SJCRH30 (cell line): ENCODE data around the gene SYNPO. TPM values are rescaled to one million over a fixed set of nuclear protein-coding genes. Genes with fewer than 3 reads are reported as not detected.
A peak's percentile ranks its signal among the peaks of the same experiment; 100 is the strongest.

Experiments
- DNase-seq, 2 experiments: peaks; one replicate each; pipeline ENCODE4 v3.0.0-alpha.2; 2015 to 2020
- H3K27ac ChIP-seq: fragments of 250-450 bp; sonication (Bioruptor Pico); 2 replicates; pipeline ENCODE4 v1.5.1; 2020; ENCODE audit warnings: mild to moderate bottlenecking, moderate library complexity
- H3K27me3 ChIP-seq: fragments of 250-450 bp; sonication (Bioruptor Pico); 2 replicates; pipeline ENCODE4 v1.5.1; 2020; ENCODE audit warnings: mild to moderate bottlenecking, moderate library complexity
- H3K36me3 ChIP-seq: fragments of 250-450 bp; sonication (Bioruptor Pico); 2 replicates; pipeline ENCODE4 v1.5.1; 2020; ENCODE audit warnings: mild to moderate bottlenecking, moderate library complexity
- H3K4me1 ChIP-seq: fragments of 250-450 bp; sonication (Bioruptor Pico); 2 replicates; pipeline ENCODE4 v1.5.1; 2020; ENCODE audit warnings: mild to moderate bottlenecking, moderate library complexity
- H3K4me3 ChIP-seq: fragments of 250-450 bp; sonication (Bioruptor Pico); 2 replicates; pipeline ENCODE4 v1.5.1; 2020; ENCODE audit warnings: mild to moderate bottlenecking, moderate library complexity
- H3K9me3 ChIP-seq: fragments of 250-450 bp; sonication (Bioruptor Pico); replicated peaks from 2 replicates; pipeline ENCODE4 v1.5.1; 2020; ENCODE audit warnings: mild to moderate bottlenecking, moderate library complexity
- total RNA-seq: library from RNA; depleted of rRNA; stranded (reverse); fragments of >200 nt; shearing (Covaris generic); gene quantifications from 2 replicates; pipeline ENCODE4 v1.2.3, GENCODE V29; 2014

SYNPO gene
- total RNA-seq, 1 experiment from 2014 or later = 2.3 TPM

- Histone ChIP-seq H3K27me3 (no peaks in the 10 kb centered on the region), H3K4me3 (peak overlapping the region; percentile 35; the same call in 1 of the 2 replicates), H3K36me3 (no peaks in the 10 kb centered on the region), H3K27ac (no peak overlapping the region), H3K4me1 (peaks cover 31% of the 10 kb centered on the region), H3K9me3 (no peaks in the 10 kb centered on the region)
- DNase-seq = no peak
Measured at GRCh38 chr5:150601491-150602345, 38.7 kb upstream of the SYNPO start.

GRCh38 chr5:150603052-150603451 lies 37.4 kb upstream of the SYNPO start:
- Histone ChIP-seq H3K4me3 (no peak overlapping the region), H3K27me3 (no peaks in the 10 kb centered on the region), H3K4me1 (peaks cover 26% of the 10 kb centered on the region), H3K9me3 (no peaks in the 10 kb centered on the region), H3K27ac (no peak overlapping the region), H3K36me3 (no peaks in the 10 kb centered on the region)
- DNase-seq = no peak

- H3K27ac ChIP-seq = no peak overlapping the region
- H3K4me1 ChIP-seq = peaks cover 22% of the 10 kb centered on the region
Measured at GRCh38 chr5:150603491-150603890, 37.0 kb upstream of the SYNPO start.

GRCh38 chr5:150604010-150604409 lies 36.5 kb upstream of the SYNPO start:
- no peak for DNase-seq
- H3K4me1 ChIP-seq = peaks cover 17% of the 10 kb centered on the region
- no peak overlapping the region for H3K4me3 ChIP-seq
- no peaks in the 10 kb centered on the region for H3K27me3 ChIP-seq
- no peaks in the 10 kb centered on the region for H3K9me3 ChIP-seq
- no peak overlapping the region for H3K27ac ChIP-seq
- no peaks in the 10 kb centered on the region for H3K36me3 ChIP-seq

More at GRCh38 chr5:150603491-150603890, 37.0 kb upstream of the SYNPO start:
- Histone ChIP-seq H3K9me3 (no peaks in the 10 kb centered on the region), H3K4me3 (no peak overlapping the region), H3K36me3 (no peaks in the 10 kb centered on the region), H3K27me3 (no peaks in the 10 kb centered on the region)
- DNase-seq = no peak

GRCh38 chr5:150604894-150605440 lies 35.5 kb upstream of the SYNPO start:
- no peak for DNase-seq
- H3K36me3 ChIP-seq = no peaks in the 10 kb centered on the region
- no peaks in the 10 kb centered on the region for H3K27me3 ChIP-seq
- no peak overlapping the region for H3K27ac ChIP-seq
- peaks cover 8% of the 10 kb centered on the region for H3K4me1 ChIP-seq
- H3K9me3 ChIP-seq = no peaks in the 10 kb centered on the region
- H3K4me3 ChIP-seq = no peak overlapping the region

GRCh38 chr5:150605546-150605945 lies 34.9 kb upstream of the SYNPO start:
- Histone ChIP-seq H3K36me3 (no peaks in the 10 kb centered on the region), H3K27ac (no peak overlapping the region), H3K4me1 (peaks cover 8% of the 10 kb centered on the region), H3K4me3 (no peak overlapping the region), H3K27me3 (no peaks in the 10 kb centered on the region), H3K9me3 (no peaks in the 10 kb centered on the region)
- no peak for DNase-seq

GRCh38 chr5:150606476-150606875 lies 34.0 kb upstream of the SYNPO start:
- no peak overlapping the region for H3K27ac ChIP-seq
- no peaks in the 10 kb centered on the region for H3K36me3 ChIP-seq
- H3K4me1 ChIP-seq = peaks cover 7% of the 10 kb centered on the region; the same call in 1 of the 2 replicates

GRCh38 chr5:150607105-150607504 lies 33.4 kb upstream of the SYNPO start:
- H3K27me3 ChIP-seq = no peaks in the 10 kb centered on the region
- H3K27ac ChIP-seq = no peak overlapping the region
- H3K9me3 ChIP-seq = no peaks in the 10 kb centered on the region
- no peaks in the 10 kb centered on the region for H3K36me3 ChIP-seq
- H3K4me3 ChIP-seq = no peak overlapping the region
- H3K4me1 ChIP-seq = peaks cover 7% of the 10 kb centered on the region; the same call in 1 of the 2 replicates
- no peak for DNase-seq

More at GRCh38 chr5:150606476-150606875, 34.0 kb upstream of the SYNPO start:
- no peak for DNase-seq
- Histone ChIP-seq H3K9me3 (no peaks in the 10 kb centered on the region), H3K4me3 (no peak overlapping the region), H3K27me3 (no peaks in the 10 kb centered on the region)

- Histone ChIP-seq H3K27me3 (no peaks in the 10 kb centered on the region), H3K9me3 (no peaks in the 10 kb centered on the region), H3K27ac (no peak overlapping the region), H3K4me3 (no peak overlapping the region), H3K36me3 (no peaks in the 10 kb centered on the region), H3K4me1 (peaks cover 7% of the 10 kb centered on the region; the same call in 1 of the 2 replicates)
- no peak for DNase-seq
Measured at GRCh38 chr5:150607991-150608390, 32.5 kb upstream of the SYNPO start.

GRCh38 chr5:150608991-150609390 lies 31.5 kb upstream of the SYNPO start:
- no peak for DNase-seq
- Histone ChIP-seq H3K36me3 (no peaks in the 10 kb centered on the region), H3K27me3 (no peaks in the 10 kb centered on the region), H3K4me3 (no peak overlapping the region), H3K27ac (no peak overlapping the region), H3K9me3 (no peaks in the 10 kb centered on the region), H3K4me1 (peaks cover 7% of the 10 kb centered on the region; the same call in 1 of the 2 replicates)

GRCh38 chr5:150609843-150610584 lies 30.4 kb upstream of the SYNPO start:
- DNase-seq = no peak
- H3K27me3 ChIP-seq = no peaks in the 10 kb centered on the region
- no peaks in the 10 kb centered on the region for H3K9me3 ChIP-seq
- no peak overlapping the region for H3K4me3 ChIP-seq
- H3K4me1 ChIP-seq = peaks cover 8% of the 10 kb centered on the region; the same call in 1 of the 2 replicates
- no peaks in the 10 kb centered on the region for H3K36me3 ChIP-seq
- H3K27ac ChIP-seq = no peak overlapping the region

- no peaks in the 10 kb centered on the region for H3K27me3 ChIP-seq
- no peak overlapping the region for H3K27ac ChIP-seq
- no peak for DNase-seq
- H3K4me1 ChIP-seq = peaks cover 17% of the 10 kb centered on the region
- H3K9me3 ChIP-seq = no peaks in the 10 kb centered on the region
- H3K4me3 ChIP-seq = no peak overlapping the region
- no peaks in the 10 kb centered on the region for H3K36me3 ChIP-seq
Measured at GRCh38 chr5:150611026-150611425, 29.4 kb upstream of the SYNPO start.

GRCh38 chr5:150612405-150612804 lies 28.1 kb upstream of the SYNPO start:
- Histone ChIP-seq H3K4me3 (no peak overlapping the region), H3K9me3 (no peaks in the 10 kb centered on the region), H3K27ac (no peak overlapping the region), H3K36me3 (no peaks in the 10 kb centered on the region), H3K4me1 (peaks cover 27% of the 10 kb centered on the region), H3K27me3 (no peaks in the 10 kb centered on the region)
- DNase-seq = no peak

GRCh38 chr5:150612905-150613670 lies 27.4 kb upstream of the SYNPO start:
- Histone ChIP-seq H3K27ac (no peak overlapping the region), H3K4me1 (peaks cover 30% of the 10 kb centered on the region)

More at GRCh38 chr5:150612905-150613670, 27.4 kb upstream of the SYNPO start:
- Histone ChIP-seq H3K27me3 (no peaks in the 10 kb centered on the region), H3K9me3 (no peaks in the 10 kb centered on the region), H3K36me3 (no peaks in the 10 kb centered on the region), H3K4me3 (no peak overlapping the region)
- no peak for DNase-seq
